Retinal pigment epithelial cell (primary cell): ENCODE measurements around the gene PPP1R7.

ENCODE experiments used
- DNase-seq: peaks from one replicate; pipeline ENCODE4 v3.0.0-alpha.2; 2010; ENCODE audit warnings: low read depth
- H3K4me3 ChIP-seq: 2 replicates; pipeline ENCODE4 v1.5.1; 2011; ENCODE audit warnings: mild to moderate bottlenecking, low read length, control low read depth, moderate library complexity
- TF ChIP-seq, protein P1 (sequence below): conservative IDR thresholded peaks from 2 replicates; pipeline ENCODE4 v1.5.1; 2011; ENCODE audit warnings: low read depth, low read length, control low read depth, inconsistent platforms

PPP1R7 gene

DNA sequence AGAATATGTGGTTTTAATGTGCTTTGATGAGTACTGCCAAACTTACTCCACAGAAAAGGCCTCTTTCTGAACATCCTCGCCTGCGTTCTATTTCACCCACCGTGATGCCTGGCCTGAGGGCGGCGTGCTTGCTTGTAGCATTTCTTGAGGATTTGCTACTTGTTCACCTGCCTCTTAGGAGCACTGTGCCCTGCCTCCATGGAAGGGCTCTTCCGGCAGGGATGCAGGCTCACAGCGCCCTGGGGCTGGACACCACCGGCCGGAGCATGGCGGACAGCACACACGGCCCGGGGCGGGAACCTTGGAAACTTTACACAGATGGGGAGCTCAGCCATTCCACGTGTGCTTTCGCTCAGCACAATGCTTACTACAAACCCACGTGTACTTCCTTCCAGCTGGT, 75.3 kb downstream of the PPP1R7 start:
- H3K4me3 ChIP-seq, result no peak overlapping the region
- TF ChIP-seq, protein P1, sequence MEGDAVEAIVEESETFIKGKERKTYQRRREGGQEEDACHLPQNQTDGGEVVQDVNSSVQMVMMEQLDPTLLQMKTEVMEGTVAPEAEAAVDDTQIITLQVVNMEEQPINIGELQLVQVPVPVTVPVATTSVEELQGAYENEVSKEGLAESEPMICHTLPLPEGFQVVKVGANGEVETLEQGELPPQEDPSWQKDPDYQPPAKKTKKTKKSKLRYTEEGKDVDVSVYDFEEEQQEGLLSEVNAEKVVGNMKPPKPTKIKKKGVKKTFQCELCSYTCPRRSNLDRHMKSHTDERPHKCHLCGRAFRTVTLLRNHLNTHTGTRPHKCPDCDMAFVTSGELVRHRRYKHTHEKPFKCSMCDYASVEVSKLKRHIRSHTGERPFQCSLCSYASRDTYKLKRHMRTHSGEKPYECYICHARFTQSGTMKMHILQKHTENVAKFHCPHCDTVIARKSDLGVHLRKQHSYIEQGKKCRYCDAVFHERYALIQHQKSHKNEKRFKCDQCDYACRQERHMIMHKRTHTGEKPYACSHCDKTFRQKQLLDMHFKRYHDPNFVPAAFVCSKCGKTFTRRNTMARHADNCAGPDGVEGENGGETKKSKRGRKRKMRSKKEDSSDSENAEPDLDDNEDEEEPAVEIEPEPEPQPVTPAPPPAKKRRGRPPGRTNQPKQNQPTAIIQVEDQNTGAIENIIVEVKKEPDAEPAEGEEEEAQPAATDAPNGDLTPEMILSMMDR, result no peak
- no peak for DNase-seq

DNA sequence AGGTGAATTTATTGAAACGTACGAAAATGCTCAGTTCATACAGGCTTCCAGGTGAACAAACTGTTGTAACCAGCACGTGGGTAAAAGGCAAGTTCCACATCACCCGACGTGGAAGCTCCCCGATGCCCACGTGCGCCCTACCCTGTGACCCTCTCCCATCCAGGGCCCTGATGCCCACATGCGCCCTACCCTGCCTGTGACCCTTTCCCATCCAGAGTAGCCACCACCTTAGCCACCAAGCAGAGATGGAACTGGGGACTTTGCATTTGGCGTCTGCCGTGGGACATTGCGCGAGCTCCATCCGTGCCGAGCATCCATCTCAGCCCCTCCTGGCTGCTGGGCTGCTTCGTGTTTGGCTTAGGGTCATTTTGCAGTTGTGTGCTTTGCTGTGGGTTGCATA, 75.7 kb downstream of the PPP1R7 start:
- TF ChIP-seq, protein P1, result no peak
- no peak for DNase-seq
- no peak overlapping the region for H3K4me3 ChIP-seq

DNA sequence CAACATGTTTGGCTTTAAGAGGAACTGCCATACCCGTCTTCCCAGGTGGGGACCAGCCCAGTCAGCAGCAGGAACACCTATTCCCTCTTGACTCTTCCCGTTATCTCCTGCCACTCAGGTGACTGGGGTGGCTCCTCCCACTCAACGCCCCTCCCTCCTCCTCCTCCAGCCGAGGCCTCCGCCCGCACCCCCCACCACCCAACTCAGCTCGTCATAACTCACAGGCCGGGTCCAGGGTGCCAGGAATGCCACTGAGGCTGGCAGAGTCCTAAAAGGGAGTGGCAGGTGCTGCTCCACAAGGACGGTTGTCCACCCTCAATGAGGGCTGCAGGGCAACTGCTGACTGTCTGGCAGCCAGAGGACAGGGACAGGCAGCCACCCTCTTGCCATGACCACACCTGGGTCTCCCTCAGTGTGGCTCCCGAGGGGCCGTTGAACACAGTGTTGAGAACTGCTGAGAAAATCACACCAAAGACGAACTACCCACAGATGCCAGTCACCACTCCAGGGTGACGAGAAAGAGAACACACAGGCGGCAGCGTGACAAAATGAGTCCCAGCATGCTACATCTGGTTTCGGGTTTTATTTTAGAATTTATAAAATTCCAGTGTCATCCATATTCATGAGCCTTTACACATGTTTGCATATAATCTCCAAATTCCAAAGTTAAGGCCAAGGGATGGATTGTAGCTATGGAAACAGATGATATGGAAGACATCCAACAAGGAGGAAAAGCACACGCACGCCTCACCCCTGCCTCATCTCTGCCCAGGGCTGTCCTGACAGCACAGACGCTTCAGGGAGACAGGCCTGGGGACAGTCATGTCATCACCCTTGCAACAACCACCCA, 76.7 kb downstream of the PPP1R7 start:
- DNase-seq, result no peak
- no peak overlapping the region for H3K4me3 ChIP-seq
- TF ChIP-seq, protein P1, result no peak

DNA sequence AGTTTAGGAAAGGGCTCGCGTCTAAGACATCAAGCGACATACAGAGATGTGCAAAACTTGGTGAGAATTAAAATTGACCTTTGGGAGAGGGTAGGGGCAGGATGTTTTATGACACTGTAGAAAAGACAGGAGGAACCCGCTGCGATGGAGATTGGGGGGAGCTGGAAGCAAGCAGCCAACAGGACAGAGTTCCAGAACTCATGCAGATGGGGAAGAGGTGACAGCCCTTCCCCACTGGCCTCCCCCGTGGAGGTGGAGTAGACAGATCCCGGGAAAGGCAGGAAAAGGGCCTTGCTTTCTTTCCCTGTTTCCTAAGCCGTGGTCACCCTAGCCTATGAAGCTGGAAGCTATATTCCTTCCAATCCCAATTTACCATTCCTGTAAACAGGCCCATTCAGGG, 77.3 kb downstream of the PPP1R7 start:
- TF ChIP-seq, protein P1, result no peak
- H3K4me3 ChIP-seq, result no peak overlapping the region
- no peak for DNase-seq

- no peak for DNase-seq
- TF ChIP-seq, protein P1, result no peak
- no peak overlapping the region for H3K4me3 ChIP-seq
Measured at GRCh38 chr2:241228081-241228859, 78.0 kb downstream of the PPP1R7 start.

DNA sequence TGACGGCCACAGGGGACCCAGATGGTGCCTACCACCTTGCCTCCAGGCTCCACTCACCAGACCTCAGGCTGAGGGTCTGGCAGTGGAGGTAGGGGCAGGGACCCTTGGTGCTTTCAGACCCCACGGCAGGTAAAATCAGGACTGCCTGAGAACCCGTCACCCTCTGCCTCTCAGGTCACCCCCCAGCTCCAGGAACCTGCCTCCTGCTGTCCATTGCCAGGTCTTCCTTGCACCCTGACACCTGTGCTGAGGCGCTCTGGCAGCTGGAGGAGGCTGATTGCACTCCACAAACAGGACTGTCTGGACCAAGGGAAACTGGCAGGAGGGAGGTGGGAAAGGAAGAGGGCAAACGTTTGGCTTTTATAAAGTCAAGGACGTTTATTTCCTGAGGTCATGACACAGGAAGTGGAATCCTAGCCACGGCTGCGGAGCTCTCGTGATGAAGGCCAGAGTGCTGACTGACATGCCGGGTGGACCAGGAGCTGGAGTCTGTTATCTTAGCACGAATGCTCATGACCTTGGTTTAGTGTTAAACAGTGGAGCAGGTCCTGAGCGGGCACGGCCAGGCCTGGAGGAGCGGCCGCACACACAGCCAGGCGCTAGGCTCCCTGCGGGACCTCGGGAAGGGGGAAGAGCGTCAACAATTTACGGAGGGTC, 78.7 kb downstream of the PPP1R7 start:
- TF ChIP-seq, protein P1, result no peak
- no peak for DNase-seq
- H3K4me3 ChIP-seq, result no peak overlapping the region
